Gastrocnemius medialis (tissue), 4 donors: ENCODE measurements around the gene BAIAP2L2. TPM values are rescaled to one million over a fixed set of nuclear protein-coding genes. Genes with fewer than 3 reads are reported as not detected.

Experiments used
- ATAC-seq, 2 donors: fragments of 150-250 bp; one replicate each; pipeline ENCODE4 v1.9.1; 2016
- DNase-seq, 2 donors: peaks; one replicate each; pipeline ENCODE4 v3.0.0-alpha.2; 2019
- H3K27ac ChIP-seq, 4 donors: fragments of 200-600 bp; sonication (generic); 1 replicate in 1 of 4; 2 replicates in 3 of 4; pipeline ENCODE4 v1.5.1; 2016 to 2018; ENCODE audit warnings: mild to moderate bottlenecking in 2 of 4, moderate library complexity in 1 of 4
- H3K27me3 ChIP-seq, 3 donors: fragments of 200-600 bp; sonication (generic) in 2 of 3; 1 replicate in 1 of 3; 2 replicates in 2 of 3; pipeline versions ENCODE4 v1.5.1 to v1.6.0; 2016 to 2019; ENCODE audit warnings: mild to moderate bottlenecking in 1 of 3, moderate library complexity in 1 of 3
- H3K36me3 ChIP-seq, 2 donors: fragments of 200-600 bp; sonication (generic) in 1 of 2; one replicate each; pipeline ENCODE4 v1.5.1; 2017 to 2018
- H3K4me1 ChIP-seq, 2 donors: fragments of 200-600 bp; sonication (generic) in 1 of 2; one replicate each; pipeline ENCODE4 v1.5.1; 2016 to 2017; ENCODE audit warnings: mild to moderate bottlenecking in 2 of 2
- H3K4me3 ChIP-seq, 4 donors: fragments of 200-600 bp; sonication (generic) in 3 of 4; 1 replicate in 1 of 4; 2 replicates in 3 of 4; pipeline ENCODE4 v1.5.1; 2016 to 2019; ENCODE audit warnings: mild to moderate bottlenecking in 2 of 4
- H3K9me3 ChIP-seq, 3 donors: fragments of 200-600 bp; sonication (generic) in 2 of 3; 1 replicate in 1 of 3; 2 replicates in 2 of 3; pipeline ENCODE4 v1.5.1; 2016 to 2019
- POLR2A ChIP-seq, 2 donors: fragments of 450-650 bp; IDR thresholded peaks; one replicate each; pipeline ENCODE4 v1.6.1; 2017; ENCODE audit warnings: antibody characterized with exemption in 2 of 2, mild to moderate bottlenecking in 2 of 2, moderate library complexity in 2 of 2
- in situ Hi-C, 4 donors: fragments of 200-750 bp; cut with MboI; loops; one replicate each; pipeline versions ENCODE4 v1.15.0 to v1.8.0; 2017; ENCODE audit warnings: low sequenced_read_pairs in 4 of 4
- intact Hi-C: fragments of 100-400 bp; cut with DNase I; formaldehyde crosslinking; loops from one replicate; pipeline ENCODE4 v1.15.1; 2023; ENCODE audit warnings: low total_unique reads
- total RNA-seq, 4 donors: library from RNA; depleted of rRNA; stranded (reverse); fragments of >200 nt; gene quantifications; one replicate each; pipeline versions ENCODE4 v1.1.0 to v1.2.3, GENCODE V29; 2016
- TF ChIP-seq, protein P1 (sequence below), 5 experiments: fragments of 450-650 bp in 3 of 5; fragments of 200-600 bp in 2 of 5; sonication (generic) in 2 of 5; IDR thresholded peaks in 4 of 5; conservative IDR thresholded peaks in 1 of 5; 1 replicate in 4 of 5; 2 replicates in 1 of 5; pipeline ENCODE4 v1.5.1; 2016 to 2019; ENCODE audit warnings: antibody characterized with exemption in 5 of 5, mild to moderate bottlenecking in 3 of 5, moderate library complexity in 3 of 5

BAIAP2L2 gene
- total RNA-seq, 4 donors from 2014 or later, result 0.16 to 1.7 (median 0.72) TPM; not detected in 1

DNA sequence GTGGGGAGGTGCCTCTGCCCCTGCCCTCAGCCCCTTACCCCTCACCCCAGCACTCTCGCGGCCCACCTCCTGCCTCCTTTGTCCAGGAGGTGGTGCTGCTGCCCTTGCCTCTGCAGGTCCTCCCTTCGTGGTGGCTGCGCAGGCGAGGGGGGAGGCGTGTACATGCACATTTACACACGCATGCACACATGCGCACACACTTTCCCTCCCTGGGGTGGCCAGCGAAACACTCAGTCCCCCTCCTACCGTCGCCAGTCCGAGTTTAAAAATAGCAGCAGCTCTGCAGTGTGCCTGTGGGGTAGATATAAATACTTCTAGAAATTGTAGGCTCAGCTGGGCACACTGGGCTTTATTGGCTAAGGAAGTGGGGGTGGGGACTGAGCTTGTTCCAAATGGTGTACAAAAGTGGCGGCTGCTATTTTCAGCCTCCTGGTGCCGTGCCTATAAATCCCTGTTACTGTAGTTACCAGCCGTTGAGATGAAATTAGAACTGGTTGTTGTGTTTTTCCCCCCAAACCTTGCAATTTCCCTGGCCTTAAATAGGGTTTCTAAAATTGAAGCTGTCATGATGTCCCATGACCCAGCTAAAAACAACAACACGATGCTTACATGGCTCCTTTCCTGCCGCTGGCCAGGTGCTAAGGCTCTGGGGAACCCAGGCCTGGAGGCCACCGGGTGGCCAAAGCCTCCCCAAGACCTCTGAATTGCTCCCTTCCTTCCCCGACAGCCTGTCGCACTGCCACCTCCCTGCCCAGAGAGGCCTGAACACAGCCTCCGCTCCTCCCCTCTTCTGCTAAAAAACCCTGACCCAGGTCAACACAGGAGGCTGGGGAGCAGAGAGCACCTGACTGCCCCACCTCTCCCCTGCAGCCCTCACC, 40.9 kb downstream of the BAIAP2L2 start:
- H3K27me3 ChIP-seq, result no peaks in the 10 kb centered on the region
- peak; percentile 58 to 65 for TF ChIP-seq POLR2A (IDR thresholded peaks at IDR 0.05)
- TF ChIP-seq, protein P1, sequence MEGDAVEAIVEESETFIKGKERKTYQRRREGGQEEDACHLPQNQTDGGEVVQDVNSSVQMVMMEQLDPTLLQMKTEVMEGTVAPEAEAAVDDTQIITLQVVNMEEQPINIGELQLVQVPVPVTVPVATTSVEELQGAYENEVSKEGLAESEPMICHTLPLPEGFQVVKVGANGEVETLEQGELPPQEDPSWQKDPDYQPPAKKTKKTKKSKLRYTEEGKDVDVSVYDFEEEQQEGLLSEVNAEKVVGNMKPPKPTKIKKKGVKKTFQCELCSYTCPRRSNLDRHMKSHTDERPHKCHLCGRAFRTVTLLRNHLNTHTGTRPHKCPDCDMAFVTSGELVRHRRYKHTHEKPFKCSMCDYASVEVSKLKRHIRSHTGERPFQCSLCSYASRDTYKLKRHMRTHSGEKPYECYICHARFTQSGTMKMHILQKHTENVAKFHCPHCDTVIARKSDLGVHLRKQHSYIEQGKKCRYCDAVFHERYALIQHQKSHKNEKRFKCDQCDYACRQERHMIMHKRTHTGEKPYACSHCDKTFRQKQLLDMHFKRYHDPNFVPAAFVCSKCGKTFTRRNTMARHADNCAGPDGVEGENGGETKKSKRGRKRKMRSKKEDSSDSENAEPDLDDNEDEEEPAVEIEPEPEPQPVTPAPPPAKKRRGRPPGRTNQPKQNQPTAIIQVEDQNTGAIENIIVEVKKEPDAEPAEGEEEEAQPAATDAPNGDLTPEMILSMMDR (IDR thresholded peaks at IDR 0.05 in 4 of 5, conservative IDR thresholded peaks at IDR 0.05 in 1 of 5), result peak in 4 of 5 experiments; percentile 72 to 82 (median 77)
- H3K9me3 ChIP-seq, result no peaks in the 10 kb centered on the region
- intact Hi-C loops (loop anchor here (1.0 to 10.0 kb wide), 5 partner anchors 35 to 635 kb away; partner anchors contain the start of genes GTPBP1 and JOSD1), in situ Hi-C loops (loop anchor here in 1 of 4 donors (25.0 kb wide), 1 partner anchor 493 kb away; the partner anchor contains the start of gene DMC1)
- peak overlapping the region; percentile 42 to 57 (median 48) for H3K4me3 ChIP-seq
- peaks cover 51 to 69% of the 10 kb centered on the region in 2 donors for H3K4me1 ChIP-seq
- DNase-seq (peak; percentile 85 to 97), ATAC-seq (peak; percentile 72 to 74)
- H3K27ac ChIP-seq, result peak overlapping the region; percentile 97 to 100 (median 98)
- H3K36me3 ChIP-seq, result peaks cover 0 to 40% of the 10 kb centered on the region in 2 donors

DNA sequence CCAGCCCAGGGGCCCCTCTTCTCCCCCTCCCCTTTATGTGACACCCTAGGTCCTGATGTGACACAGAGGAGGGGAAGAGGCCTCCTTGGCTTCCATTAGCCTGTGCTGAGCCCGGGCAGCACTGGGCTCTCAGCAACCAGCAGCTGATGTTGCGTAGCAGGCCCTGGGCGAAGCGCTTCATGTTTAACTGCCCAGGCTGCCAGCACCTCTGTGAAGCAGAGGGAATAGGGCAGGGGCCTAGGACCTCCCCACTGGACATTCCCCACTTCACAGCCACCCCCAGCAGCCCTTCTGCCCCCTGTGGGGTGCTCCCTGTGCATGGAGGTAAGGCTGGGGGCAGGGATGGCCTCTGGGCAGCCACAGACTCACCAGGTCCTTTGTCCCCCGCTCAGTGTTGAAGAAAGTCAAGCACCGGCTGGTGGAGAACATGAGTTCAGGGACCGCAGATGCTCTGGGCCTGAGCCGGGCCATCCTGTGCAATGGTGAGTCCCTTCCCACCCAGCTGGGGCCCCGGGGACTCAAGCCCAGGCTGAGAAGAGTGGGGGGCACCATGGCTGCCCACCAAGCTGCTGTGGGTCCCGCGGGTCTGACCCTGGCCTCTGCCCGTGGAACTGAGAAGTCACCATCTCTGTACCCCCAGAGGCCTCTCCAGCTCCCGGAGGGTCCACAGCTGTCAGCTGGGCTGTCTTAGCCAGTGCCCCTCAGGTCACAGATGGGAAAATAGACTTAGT, 41.7 kb downstream of the BAIAP2L2 start:
- peak in 1 of 2 donors; percentile 67 for DNase-seq
- in situ Hi-C loops, result loop anchor here in 1 of 4 donors (25.0 kb wide), 1 partner anchor 493 kb away; the partner anchor contains the start of gene DMC1
- intact Hi-C loops, result loop anchor here (1.0 to 10.0 kb wide), 5 partner anchors 35 to 636 kb away; partner anchors contain the start of genes GTPBP1 and JOSD1
- TF ChIP-seq, protein P1 (IDR thresholded peaks at IDR 0.05 in 4 of 5, conservative IDR thresholded peaks at IDR 0.05 in 1 of 5), result no peak
- TF ChIP-seq POLR2A (IDR thresholded peaks at IDR 0.05), result no peak
- peak overlapping the region; percentile 97 to 100 (median 98) for H3K27ac ChIP-seq
- peak; percentile 7 to 16 for ATAC-seq
- no peaks in the 10 kb centered on the region for H3K9me3 ChIP-seq
- no peaks in the 10 kb centered on the region for H3K27me3 ChIP-seq
- H3K4me3 ChIP-seq, result peak overlapping the region; percentile 42 to 57 (median 48)
- peaks cover 51 to 75% of the 10 kb centered on the region in 2 donors for H3K4me1 ChIP-seq
- peaks cover 0 to 32% of the 10 kb centered on the region in 2 donors for H3K36me3 ChIP-seq

DNA sequence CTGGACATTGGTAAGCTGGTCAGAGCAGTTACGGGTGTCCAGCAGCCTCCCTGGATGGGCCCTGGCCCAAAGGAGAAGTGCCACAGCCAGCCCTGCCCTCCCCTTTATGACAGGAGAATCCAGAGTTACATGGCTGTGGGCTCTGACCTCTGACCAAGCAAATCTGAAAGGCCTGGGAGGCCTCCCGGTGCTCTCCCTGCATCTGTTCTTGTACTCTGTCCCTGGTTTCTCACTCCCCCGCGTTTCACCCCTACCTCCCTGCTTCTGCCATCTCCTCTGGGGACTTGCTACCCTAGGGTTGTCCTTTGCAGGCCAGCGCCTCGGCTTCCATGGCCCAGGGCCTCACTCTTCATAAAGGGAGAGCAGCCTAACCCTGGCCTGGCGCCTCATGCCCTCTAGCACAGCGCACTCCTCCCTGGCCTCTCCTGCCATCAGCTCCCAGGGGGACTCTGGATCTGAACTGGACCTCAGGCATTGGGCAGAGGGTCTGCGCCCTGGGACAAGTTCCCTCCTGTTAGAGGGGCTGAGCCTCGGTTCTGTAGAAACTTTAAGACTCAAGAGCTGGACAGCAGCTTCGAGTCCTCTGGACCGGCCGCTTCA, 42.6 kb downstream of the BAIAP2L2 start:
- Histone ChIP-seq H3K4me3 (peak overlapping the region; percentile 42 to 57 (median 48)), H3K36me3 (peaks cover 0 to 23% of the 10 kb centered on the region in 2 donors), H3K9me3 (no peaks in the 10 kb centered on the region), H3K27ac (peak overlapping the region; percentile 97 to 100 (median 98)), H3K4me1 (peaks cover 58 to 83% of the 10 kb centered on the region in 2 donors), H3K27me3 (no peaks in the 10 kb centered on the region)
- DNase-seq, result peak in 1 of 2 donors; percentile 66
- in situ Hi-C loops, result loop anchor here in 1 of 4 donors (25.0 kb wide), 1 partner anchor 494 kb away; the partner anchor contains the start of gene DMC1
- TF ChIP-seq, protein P1 (IDR thresholded peaks at IDR 0.05 in 4 of 5, conservative IDR thresholded peaks at IDR 0.05 in 1 of 5), result no peak
- intact Hi-C loops, result loop anchor here (2.0 to 10.0 kb wide), 3 partner anchors 99 to 637 kb away; partner anchors contain the start of genes GTPBP1 and JOSD1
- peak in 1 of 2 donors; percentile 10 for ATAC-seq

DNA sequence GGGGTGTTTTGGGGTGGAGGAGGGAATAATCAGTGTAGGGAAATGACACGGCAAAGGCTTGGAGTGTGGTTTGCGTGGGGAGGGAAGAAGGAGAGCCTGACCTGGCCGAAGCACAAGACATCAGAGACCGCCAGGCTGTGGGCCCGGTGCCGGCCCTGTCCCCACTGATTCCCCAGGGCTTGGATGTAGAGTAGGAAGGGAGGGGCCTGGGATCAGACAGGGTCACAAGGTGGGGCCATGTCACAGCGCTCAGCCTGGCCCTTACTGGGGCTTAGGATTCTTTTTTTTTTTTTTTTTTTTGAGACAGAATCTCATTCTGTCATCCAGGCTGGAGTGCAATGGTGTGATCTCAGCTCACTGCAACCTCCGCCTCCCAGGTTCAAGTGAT, 43.5 kb downstream of the BAIAP2L2 start:
- Histone ChIP-seq H3K9me3 (no peaks in the 10 kb centered on the region), H3K27me3 (no peaks in the 10 kb centered on the region), H3K4me1 (peaks cover 64 to 91% of the 10 kb centered on the region in 2 donors), H3K27ac (peak overlapping the region; percentile 97 to 100 (median 98)), H3K36me3 (peaks cover 0 to 17% of the 10 kb centered on the region in 2 donors), H3K4me3 (peak overlapping the region in 1 of 4 donors; percentile 57)
- ATAC-seq, result no peak
- DNase-seq, result peak in 1 of 2 donors; percentile 76
- no peak for TF ChIP-seq POLR2A (IDR thresholded peaks at IDR 0.05)
- TF ChIP-seq, protein P1 (IDR thresholded peaks at IDR 0.05 in 4 of 5, conservative IDR thresholded peaks at IDR 0.05 in 1 of 5), result no peak
- intact Hi-C loops (loop anchor here (10.0 kb wide), 1 partner anchor 638 kb away; the partner anchor contains the start of genes GTPBP1 and JOSD1), in situ Hi-C loops (loop anchor here in 1 of 4 donors (25.0 kb wide), 1 partner anchor 495 kb away; the partner anchor contains the start of gene DMC1)
